Activated effector memory CD4-positive, alpha-beta T cell treated with anti-CD3 and anti-CD28 coated beads, Interleukin-2, amount 50 U/mL, for 16 hours (primary cell): ENCODE data around the gene EMC1.
"Not testable (repeated sequence)": the region's sequence is repeated elsewhere in the genome, so short reads cannot be mapped to it uniquely, and the experiment has no call there.

Experiments
- DNase-seq: peaks from one replicate; pipeline ENCODE4 v3.0.0-alpha.2; 2020

EMC1 gene

GRCh38 chr1:19186001-19186400, 65.3 kb downstream of the EMC1 start:
- DNase-seq = no peak

- no peak for DNase-seq
Observed at GRCh38 chr1:19182223-19182622, 69.1 kb downstream of the EMC1 start.

GRCh38 chr1:19180265-19180657, 71.1 kb downstream of the EMC1 start:
- not testable (repeated sequence) for DNase-seq

GRCh38 chr1:19179597-19180264, 71.6 kb downstream of the EMC1 start:
- DNase-seq = no peak

- no peak for DNase-seq
Observed at GRCh38 chr1:19178734-19179398, 72.5 kb downstream of the EMC1 start.

GRCh38 chr1:19177811-19178210, 73.5 kb downstream of the EMC1 start:
- DNase-seq = no peak

GRCh38 chr1:19169642-19170041, 81.7 kb downstream of the EMC1 start:
- no peak for DNase-seq

- no peak for DNase-seq
Observed at GRCh38 chr1:19167140-19167539, 84.2 kb downstream of the EMC1 start.

- DNase-seq = no peak
Observed at GRCh38 chr1:19166066-19166465, 85.3 kb downstream of the EMC1 start.
